Skin epidermis (tissue), 12 donors: ENCODE measurements around the gene CLEC6A.
"Not testable (repeated sequence)": the region's sequence is repeated elsewhere in the genome, so short reads cannot be mapped to it uniquely, and the experiment has no call there.

Experiments
- H3K27ac ChIP-seq, 21 experiments: fragments of 200-600 bp; sonication (generic) in 11 of 21; one replicate each; pipeline ENCODE4 v1.5.0; 2020; ENCODE audit warnings: mild to moderate bottlenecking in 3 of 21, inconsistent platforms in 2 of 21, moderate library complexity in 2 of 21
- H3K4me3 ChIP-seq, 7 experiments: fragments of 200-600 bp; sonication (generic) in 2 of 7; one replicate each; pipeline ENCODE4 v1.5.0; 2020; ENCODE audit warnings: inconsistent platforms in 2 of 7, mild to moderate bottlenecking in 2 of 7, moderate library complexity in 1 of 7

CLEC6A gene

DNA sequence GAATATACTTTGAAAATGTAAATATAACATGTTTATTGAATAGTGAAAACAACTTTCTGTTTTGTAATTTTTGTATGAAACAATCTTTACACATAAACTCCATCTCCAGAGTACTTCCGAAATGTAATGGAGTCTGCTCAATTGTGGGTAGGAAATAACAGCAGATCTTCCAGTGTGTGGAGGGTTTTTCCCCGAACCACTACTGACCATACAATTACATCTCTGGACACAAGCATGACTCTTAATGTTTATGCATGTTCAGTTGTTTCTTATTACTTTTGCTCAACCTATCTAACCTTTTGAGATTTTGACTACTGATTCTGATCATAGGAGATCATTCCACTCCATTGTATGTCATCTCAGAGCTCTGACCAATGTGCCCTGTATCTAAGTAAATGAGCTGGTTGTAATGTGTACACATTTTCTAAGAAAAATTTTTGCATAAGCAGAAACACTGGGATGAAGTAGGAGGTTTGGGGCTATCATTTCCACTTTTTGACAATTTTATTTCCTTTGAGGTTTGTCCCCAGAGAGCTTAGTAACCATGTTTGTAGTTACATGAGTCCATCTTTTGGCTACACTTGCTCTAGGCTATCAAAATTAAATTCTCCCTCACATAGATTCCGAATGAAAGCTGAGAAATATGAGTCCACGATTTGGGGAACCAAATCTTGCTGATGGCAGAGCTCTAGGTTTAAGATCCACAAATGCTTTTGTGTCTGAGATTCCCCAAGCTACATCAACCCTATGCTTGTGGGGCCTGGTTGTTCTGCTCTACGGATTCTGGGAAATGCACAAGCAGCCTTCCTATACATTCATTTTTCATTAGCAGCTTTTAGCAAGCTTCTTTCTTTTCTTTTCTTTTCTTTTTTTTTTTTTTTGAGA lies 36.1 kb downstream of the CLEC6A start:
- peak overlapping the region in 2 of 21 experiments; percentile 36 to 37 for H3K27ac ChIP-seq
- no peak overlapping the region for H3K4me3 ChIP-seq

DNA sequence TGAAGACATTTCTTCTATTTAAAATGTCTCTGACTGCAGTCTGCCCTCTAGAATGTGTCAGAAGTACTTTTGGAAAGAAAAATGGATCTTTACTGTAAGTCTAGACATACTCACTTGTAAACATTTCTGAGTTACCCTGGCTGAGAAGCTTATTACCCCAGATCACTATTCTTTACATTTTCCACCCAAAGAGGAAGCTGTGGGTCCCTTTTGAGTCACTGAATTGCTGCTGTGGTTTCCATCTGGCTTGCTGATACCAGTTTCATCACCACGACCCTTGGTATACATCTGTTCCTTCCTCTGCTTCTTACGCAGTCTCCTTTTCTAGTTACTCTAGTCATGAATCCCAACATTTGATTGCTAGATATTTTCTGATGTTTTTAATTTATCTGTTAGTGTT lies 37.3 kb downstream of the CLEC6A start:
- no peak overlapping the region for H3K4me3 ChIP-seq

DNA sequence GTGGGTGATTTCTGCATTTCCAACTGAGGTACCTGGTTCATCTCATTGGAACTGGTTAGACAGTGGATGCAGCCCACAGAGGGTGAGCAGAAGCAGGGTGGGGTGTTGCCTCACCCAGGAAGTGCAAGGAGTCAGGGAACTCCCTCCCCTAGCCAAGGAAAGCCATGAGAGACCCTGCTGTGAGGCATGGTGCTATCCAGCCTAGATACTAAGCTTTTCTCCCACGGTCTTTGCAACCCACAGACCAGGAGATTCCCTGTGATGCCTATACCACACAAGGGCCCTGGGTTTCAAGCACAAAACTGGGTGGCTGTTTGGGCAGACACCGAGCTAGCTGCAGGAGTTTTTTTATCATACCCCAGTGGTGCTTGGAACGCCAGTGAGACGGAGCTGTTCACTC lies 39.9 kb downstream of the CLEC6A start:
- not testable (repeated sequence) for H3K27ac ChIP-seq, H3K4me3 ChIP-seq

More for the DNA sequence above, 37.3 kb downstream of the CLEC6A start:
- peak overlapping the region in 3 of 21 experiments; percentile 36 to 56 (median 37) for H3K27ac ChIP-seq

DNA sequence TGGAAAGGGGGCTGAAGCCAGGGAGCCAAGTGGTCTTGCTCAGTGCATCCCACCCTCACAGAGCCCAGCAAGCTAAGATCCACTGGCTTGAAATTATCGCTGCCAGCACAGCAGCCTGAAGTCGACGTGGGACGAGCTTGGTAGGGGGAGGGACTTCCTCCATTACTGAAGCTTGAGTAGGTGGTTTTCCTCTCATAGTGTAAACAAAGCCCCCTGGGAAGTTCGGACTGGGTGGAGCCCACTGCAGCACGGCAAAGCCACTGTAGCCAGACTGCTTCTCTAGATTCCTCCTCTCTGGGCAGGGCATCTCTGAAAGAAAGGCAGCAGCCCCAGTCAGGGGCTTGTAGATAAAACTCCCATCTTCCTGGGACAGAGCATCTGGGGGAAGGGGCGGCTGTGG lies 40.3 kb downstream of the CLEC6A start:
- not testable (repeated sequence) for H3K27ac ChIP-seq, H3K4me3 ChIP-seq

DNA sequence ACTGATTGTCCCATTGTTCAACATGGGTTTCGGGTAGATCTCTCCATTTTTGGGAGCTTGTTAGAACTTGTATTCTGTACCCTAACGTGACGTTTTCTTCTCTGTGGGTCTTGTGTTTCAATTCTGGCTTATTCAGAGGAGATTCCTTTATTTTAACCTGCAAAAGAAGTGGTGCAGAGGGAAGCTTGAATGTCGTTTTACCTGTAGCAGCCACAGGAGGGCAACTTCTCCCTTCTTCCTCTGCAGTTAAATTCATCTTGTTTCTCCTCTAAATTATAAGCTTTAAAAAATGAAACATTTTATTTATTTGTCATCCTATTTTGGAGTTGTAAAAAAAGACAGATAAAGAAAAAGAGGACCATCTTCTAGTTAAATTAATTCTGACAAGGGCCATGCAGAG lies 43.9 kb downstream of the CLEC6A start:
- Histone ChIP-seq H3K27ac (no peak overlapping the region), H3K4me3 (no peak overlapping the region)

DNA sequence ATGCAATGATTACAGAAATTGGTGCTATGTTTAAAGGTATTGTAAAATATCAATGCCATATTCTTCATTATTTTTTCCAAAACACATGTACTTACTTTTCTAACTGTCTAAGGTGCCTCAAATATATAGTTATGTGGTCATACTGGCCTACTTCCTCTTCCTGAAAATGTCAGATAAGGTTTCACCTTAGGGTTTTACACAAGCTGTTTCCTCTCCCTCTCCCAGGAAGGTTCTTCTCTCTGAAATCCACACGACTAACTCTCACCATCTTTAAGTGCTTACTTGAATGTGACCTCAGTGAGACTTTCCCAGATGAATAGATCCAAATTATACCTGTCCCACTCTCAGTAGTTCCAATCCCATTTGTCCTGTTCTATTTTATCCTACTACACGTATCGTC lies 46.0 kb downstream of the CLEC6A start:
- Histone ChIP-seq H3K4me3 (no peak overlapping the region), H3K27ac (no peak overlapping the region)

DNA sequence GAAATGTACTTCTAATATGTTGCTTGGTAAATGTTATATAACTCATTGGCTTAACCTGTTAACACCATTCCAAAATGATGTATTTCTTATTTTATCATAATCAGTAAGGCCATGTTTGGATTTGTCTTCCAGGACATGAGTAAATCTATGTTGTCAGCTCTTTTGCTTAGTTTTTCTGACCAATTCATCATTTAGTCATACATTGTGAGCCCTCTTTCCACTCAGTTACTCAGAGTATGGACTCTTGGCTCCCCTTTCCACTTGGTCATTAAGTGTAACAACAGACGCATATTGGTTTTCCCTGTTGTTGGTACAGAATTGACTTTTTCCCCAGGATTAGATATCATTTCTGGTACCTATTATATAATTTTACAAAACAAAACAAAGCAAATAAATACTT lies 48.6 kb downstream of the CLEC6A start:
- no peak overlapping the region for H3K27ac ChIP-seq
- H3K4me3 ChIP-seq: no peak overlapping the region

DNA sequence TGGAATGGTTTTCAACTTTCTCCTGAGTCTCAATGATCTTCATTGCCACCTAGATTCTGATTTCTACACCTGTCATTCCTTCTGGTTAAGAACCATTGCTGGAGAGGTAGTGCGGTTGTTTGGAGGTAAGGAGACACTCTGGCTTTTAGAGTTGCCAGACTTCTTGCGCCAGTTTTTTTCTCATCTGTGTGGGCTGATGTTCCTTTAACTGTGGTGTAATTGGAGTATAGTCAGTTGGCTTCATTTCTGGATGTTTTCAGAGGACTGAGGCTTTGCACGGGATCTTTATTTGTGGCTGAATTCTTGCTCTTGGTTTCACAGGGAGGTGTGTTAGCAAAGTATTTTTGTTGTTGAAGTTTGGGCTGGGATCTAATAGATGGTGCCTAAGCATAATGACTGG lies 51.8 kb downstream of the CLEC6A start:
- no peak overlapping the region for H3K4me3 ChIP-seq
- H3K27ac ChIP-seq: no peak overlapping the region

DNA sequence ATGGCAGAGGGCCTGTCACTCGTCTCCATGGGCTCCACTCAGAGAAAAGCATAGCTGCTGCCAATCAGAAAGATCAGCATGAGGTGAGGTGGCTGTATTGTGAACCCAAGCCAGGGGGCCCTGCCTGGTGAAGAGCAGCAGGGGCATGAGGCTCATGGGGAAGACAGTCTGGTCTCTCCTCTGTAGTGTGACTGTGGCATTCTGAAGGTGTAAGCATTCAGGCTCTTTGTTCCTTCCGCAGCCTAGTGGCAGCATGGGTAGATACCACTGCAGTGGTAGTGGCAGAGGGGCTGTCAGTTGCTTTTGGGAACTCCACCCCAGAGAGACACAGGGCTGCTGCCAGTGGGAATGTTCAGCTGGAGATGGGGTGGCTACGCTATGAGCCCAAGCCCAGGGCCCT lies 52.5 kb downstream of the CLEC6A start:
- H3K4me3 ChIP-seq: no peak overlapping the region
- no peak overlapping the region for H3K27ac ChIP-seq

DNA sequence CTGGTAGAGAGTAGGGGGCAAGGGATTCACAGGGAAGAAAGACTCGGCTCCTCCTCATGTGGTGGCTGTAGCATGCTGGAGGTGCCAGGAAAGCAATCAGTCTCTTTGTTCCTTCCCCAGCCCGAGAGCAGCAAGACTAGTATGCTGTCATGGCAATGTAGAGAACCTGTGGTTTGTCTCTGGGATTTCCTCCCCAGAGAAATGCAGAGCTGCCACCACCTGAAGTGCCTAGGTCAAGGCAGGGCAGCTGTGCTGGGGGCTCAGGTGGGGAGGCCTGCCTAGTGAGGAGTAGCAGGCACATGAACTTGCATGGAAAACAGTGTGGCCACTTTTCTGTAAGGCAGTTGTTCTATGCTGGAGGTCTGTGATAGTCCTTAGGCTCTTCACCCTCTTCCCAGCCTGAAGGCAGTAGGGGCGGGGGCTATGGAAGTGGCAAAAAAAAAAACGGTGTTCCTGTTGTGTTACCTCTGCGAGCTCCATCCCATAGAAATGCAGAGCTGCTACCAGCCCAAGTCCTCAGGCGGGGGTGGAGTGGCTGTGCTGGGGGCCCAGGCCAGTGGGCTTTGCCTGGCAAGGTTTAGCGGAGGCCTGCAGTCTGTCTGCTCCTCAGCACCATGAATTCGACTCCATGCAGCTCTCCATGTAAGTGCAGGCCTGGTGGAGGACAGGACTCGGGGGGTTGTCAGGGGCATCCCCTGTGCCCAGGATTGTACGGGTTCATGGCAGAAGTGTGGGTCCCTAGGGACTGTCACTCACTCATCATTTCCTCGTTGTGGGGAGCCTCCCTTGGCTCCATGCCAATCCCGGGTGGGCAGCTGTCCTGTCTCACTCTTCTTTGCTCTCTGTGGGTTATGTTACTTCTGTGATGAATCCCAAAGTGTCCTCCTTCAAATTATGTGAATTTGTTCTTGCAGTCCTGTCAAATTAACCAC lies 53.4 kb downstream of the CLEC6A start:
- Histone ChIP-seq H3K27ac (no peak overlapping the region), H3K4me3 (no peak overlapping the region)

DNA sequence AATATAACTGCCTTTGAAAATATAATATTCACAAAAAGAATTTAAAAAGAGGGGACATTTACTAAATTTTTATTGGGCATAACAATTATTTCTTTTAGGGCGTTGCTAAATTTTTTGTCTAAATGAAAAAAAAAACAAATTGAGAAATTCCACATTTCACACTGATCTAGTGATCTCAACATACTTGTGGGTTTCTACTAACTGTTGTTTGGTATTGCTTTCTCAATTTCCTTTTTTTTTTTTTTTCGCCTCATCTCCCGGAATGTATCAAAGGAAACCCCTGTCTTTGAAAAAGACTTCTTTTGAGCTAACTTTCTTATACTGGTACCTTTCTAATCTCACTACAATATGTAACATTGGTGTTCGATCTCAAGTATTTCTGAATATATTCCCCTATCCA lies 57.5 kb downstream of the CLEC6A start, which contains the start of gene CLEC4D:
CLEC4D (plus strand) TSS at position 248 of the 400 bp plus-strand sequence. CDS start 230 bp downstream, outside the sequence.
- H3K27ac ChIP-seq: no peak within 1 kb of the TSS

DNA sequence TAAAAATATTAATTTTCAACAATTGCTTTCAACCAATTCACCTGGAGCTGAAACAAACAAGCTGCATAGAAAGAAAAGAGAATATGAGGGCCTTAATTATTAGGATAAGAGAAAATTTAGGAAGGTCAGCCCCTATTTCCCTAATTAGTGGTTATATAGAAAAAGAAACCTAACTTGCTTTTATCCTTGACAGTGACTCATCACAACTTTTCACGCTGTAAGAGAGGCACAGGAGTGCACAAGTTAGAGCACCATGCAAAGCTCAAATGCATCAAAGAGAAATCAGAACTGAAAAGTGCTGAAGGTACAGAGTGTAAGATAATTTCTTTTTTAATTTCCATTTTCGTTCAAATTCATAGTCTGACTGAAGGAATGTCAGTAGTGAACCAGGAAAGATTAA lies 62.2 kb downstream of the CLEC6A start:
- no peak overlapping the region for H3K4me3 ChIP-seq
- H3K27ac ChIP-seq: no peak overlapping the region

More for the DNA sequence above, 57.5 kb downstream of the CLEC6A start, which contains the start of gene CLEC4D:
- H3K4me3 ChIP-seq: no peak within 1 kb of the TSS

DNA sequence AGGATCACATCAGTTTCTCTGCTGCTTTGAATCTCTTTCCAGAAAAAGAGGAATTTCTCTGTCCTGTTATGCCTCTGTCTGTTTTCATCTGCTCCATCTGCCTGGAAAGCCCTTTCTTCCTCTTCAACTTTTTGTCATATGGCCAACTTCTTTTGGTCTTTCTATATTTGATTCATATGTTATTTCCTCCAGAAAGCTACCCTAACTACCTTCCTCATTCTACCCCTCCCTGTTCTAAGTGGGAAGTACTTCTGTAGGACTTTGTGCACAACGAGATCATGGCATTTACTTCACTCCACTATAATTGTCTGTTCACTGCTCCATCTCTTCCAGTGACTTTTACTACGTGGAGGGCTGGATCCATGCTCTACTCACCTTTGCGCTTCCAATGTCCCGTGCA lies 63.4 kb downstream of the CLEC6A start:
- Histone ChIP-seq H3K27ac (no peak overlapping the region), H3K4me3 (no peak overlapping the region)

DNA sequence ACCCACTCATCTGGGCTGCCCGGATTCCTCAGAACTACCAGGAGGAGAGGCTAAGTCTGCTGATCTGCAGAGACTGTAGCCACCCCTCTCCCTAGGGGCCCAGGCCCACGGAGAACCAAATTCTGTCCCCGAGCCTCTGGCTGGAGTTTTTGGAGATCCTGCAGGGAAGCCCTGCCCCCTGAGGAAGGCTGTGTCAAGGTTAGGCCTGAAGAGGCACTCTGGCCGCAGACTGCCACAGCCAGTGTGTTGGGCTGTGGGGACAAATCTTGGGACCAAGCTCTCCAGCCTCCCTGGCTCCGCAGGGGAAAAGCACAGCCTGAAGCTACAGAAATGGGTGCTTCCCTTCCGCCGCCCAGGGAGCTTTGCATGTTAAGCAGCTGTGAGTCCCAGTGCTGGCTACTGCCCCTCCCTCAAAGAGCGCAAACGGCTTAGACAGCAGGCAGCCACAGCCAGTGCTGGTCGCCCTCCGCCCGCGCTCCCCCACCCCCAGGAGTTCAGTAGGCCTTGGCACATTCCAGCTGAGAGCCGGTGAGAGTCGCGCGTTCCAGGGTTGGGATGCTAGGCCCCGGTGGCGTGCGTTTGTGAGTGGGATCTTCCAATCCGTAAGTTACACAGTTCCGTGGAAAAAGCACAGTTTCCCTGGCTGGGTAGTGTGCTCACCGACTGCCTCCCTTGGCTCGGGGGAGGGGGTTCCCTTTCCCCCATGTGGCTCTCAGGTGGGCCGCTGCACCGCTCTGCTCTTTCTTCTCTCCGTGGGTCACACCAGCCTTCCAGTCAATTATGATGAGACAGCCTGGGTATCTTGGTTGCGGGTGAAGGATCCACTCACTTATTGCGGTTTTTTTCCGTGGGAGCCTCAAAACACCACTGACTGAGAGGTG lies 71.7 kb downstream of the CLEC6A start:
- H3K27ac ChIP-seq: no peak overlapping the region
- H3K4me3 ChIP-seq: no peak overlapping the region
